ENCODE measurements around the gene RSAD1.

RSAD1 gene

DNA sequence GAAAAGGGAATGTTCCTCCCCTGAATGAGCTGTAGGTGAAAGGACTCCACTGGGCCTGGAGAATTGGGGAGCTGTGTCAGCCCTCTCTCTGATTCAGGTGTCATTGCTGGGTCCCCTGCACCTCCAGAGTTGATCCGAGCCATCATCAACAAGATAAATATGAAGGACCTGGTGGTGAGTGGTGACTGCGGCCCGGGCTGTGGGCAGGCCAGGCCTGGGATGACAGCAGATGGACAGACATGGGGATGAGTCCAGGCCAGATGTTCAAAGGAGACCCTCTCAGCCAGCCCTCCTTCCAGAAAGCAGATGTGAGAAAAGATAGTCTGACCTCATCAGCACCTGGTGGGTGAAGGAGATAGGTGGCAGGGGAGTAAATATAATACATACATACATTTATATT lies 14.5 kb upstream of the RSAD1 start (continued):
- no peak for TF ChIP-seq ZNF701 (tag by site-specific recombination; IDR thresholded peaks at IDR 0.05)
- TF ChIP-seq KLF9 (tag by site-specific recombination; IDR thresholded peaks at IDR 0.05; ENCODE audit: low read depth), result no peak
- TF ChIP-seq, protein P1, sequence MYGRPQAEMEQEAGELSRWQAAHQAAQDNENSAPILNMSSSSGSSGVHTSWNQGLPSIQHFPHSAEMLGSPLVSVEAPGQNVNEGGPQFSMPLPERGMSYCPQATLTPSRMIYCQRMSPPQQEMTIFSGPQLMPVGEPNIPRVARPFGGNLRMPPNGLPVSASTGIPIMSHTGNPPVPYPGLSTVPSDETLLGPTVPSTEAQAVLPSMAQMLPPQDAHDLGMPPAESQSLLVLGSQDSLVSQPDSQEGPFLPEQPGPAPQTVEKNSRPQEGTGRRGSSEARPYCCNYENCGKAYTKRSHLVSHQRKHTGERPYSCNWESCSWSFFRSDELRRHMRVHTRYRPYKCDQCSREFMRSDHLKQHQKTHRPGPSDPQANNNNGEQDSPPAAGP (tag by site-specific recombination; IDR thresholded peaks at IDR 0.05), result no peak

DNA sequence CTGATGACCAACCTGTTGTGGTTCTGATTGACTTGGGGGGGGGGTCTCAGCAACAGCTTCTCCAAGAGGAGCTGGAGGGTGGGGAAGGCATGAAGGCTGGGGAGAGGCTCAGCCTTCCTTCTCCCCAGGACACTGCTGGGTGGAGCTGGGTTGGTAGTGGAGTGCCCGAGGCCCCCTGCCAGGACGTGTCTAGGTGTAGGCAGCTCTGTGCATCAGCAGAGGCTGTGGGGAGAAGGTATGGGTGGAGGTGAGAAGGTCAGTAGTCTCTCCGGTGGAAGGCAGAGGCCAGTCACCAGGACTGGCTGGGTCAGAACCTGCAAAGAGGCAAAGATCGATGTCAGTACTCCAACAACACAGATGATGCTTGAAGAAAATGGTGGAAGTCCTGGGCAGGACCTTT lies 13.9 kb upstream of the RSAD1 start:
- Histone ChIP-seq H3K27ac (ENCODE audit: extremely low read depth, low read depth, low read length) (no peak overlapping the region), H3K36me3 (ENCODE audit: control insufficient read depth in 2 of 2, insufficient read depth in 1 of 2, low read length in 2 of 2) (peaks cover 0 to 37% of the 10 kb centered on the region in 2 experiments; a peak in 1 of 3 replicates), H3K4me3 (ENCODE audit: low read depth, low read length) (no peak overlapping the region), H3K4me1 (ENCODE audit: control insufficient read depth, insufficient read depth, low read length) (no peaks in the 10 kb centered on the region), H3K9me3 (ENCODE audit: control insufficient read depth, insufficient read depth, low read depth, low read length) (no peaks in the 10 kb centered on the region)
- CTCF ChIA-PET, result interaction anchor here (0.6 to 0.8 kb wide), 2 partner anchors 14 to 30 kb away, joined by 3 to 5 read pairs; partner anchors contain the start of gene RSAD1
- POLR2A ChIA-PET, result no interaction called here
- TF ChIP-seq ZNF394 (tag by site-specific recombination; IDR thresholded peaks at IDR 0.05; ENCODE audit: borderline replicate concordance) (peak; percentile 33; the same call in 1 of the 2 replicates), ZNF354C (tag by site-specific recombination; IDR thresholded peaks at IDR 0.05; ENCODE audit: borderline replicate concordance, low read depth) (no peak), IKZF3 (tag by site-specific recombination; IDR thresholded peaks at IDR 0.05) (no peak)
- TF ChIP-seq, protein P2, sequence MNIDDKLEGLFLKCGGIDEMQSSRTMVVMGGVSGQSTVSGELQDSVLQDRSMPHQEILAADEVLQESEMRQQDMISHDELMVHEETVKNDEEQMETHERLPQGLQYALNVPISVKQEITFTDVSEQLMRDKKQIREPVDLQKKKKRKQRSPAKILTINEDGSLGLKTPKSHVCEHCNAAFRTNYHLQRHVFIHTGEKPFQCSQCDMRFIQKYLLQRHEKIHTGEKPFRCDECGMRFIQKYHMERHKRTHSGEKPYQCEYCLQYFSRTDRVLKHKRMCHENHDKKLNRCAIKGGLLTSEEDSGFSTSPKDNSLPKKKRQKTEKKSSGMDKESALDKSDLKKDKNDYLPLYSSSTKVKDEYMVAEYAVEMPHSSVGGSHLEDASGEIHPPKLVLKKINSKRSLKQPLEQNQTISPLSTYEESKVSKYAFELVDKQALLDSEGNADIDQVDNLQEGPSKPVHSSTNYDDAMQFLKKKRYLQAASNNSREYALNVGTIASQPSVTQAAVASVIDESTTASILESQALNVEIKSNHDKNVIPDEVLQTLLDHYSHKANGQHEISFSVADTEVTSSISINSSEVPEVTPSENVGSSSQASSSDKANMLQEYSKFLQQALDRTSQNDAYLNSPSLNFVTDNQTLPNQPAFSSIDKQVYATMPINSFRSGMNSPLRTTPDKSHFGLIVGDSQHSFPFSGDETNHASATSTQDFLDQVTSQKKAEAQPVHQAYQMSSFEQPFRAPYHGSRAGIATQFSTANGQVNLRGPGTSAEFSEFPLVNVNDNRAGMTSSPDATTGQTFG (tag by site-specific recombination; IDR thresholded peaks at IDR 0.05; ENCODE audit: borderline replicate concordance), result no peak

DNA sequence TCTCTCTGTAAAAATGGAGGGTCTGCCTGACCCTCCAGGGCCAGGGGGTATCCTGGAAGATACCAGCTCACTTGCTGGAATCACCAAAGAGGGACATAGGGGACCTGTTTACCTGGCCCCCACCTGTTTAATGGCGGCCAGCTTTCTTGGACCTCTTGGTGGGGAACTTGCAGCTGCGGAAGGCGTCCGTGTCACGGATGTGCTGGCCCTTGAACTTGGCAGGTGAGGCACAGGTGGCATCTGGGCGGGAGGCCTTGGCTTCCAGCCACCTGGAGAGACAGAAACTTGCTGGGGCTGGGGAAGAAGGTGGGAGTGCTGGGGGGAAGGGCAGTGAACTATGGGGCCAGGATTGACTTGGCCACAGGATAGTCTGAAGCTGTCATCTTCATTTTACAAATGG lies 13.5 kb upstream of the RSAD1 start:
- Histone ChIP-seq H3K36me3 (ENCODE audit: control insufficient read depth in 2 of 2, insufficient read depth in 1 of 2, low read length in 2 of 2) (peaks cover 0 to 37% of the 10 kb centered on the region in 2 experiments; a peak in 1 of 3 replicates), H3K4me1 (ENCODE audit: control insufficient read depth, insufficient read depth, low read length) (no peaks in the 10 kb centered on the region), H3K27ac (ENCODE audit: extremely low read depth, low read depth, low read length) (no peak overlapping the region), H3K9me3 (ENCODE audit: control insufficient read depth, insufficient read depth, low read depth, low read length) (no peaks in the 10 kb centered on the region), H3K4me3 (ENCODE audit: low read depth, low read length) (no peak overlapping the region)
- TF ChIP-seq KLF1 (tag by site-specific recombination; IDR thresholded peaks at IDR 0.05), result no peak
- TF ChIP-seq, protein P2 (tag by site-specific recombination; IDR thresholded peaks at IDR 0.05; ENCODE audit: borderline replicate concordance), result no peak
- TF ChIP-seq, protein P3, sequence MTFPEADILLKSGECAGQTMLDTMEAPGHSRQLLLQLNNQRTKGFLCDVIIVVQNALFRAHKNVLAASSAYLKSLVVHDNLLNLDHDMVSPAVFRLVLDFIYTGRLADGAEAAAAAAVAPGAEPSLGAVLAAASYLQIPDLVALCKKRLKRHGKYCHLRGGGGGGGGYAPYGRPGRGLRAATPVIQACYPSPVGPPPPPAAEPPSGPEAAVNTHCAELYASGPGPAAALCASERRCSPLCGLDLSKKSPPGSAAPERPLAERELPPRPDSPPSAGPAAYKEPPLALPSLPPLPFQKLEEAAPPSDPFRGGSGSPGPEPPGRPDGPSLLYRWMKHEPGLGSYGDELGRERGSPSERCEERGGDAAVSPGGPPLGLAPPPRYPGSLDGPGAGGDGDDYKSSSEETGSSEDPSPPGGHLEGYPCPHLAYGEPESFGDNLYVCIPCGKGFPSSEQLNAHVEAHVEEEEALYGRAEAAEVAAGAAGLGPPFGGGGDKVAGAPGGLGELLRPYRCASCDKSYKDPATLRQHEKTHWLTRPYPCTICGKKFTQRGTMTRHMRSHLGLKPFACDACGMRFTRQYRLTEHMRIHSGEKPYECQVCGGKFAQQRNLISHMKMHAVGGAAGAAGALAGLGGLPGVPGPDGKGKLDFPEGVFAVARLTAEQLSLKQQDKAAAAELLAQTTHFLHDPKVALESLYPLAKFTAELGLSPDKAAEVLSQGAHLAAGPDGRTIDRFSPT (tag by site-specific recombination; IDR thresholded peaks at IDR 0.05), result 0 out of 2 replicates have a peak, but pooled peaks have one; percentile 15
- ChIA-PET POLR2A (no interaction called here), CTCF (interaction anchor here (0.6 to 0.8 kb wide), 2 partner anchors 13 to 30 kb away, joined by 3 to 5 read pairs; partner anchors contain the start of gene RSAD1)

DNA sequence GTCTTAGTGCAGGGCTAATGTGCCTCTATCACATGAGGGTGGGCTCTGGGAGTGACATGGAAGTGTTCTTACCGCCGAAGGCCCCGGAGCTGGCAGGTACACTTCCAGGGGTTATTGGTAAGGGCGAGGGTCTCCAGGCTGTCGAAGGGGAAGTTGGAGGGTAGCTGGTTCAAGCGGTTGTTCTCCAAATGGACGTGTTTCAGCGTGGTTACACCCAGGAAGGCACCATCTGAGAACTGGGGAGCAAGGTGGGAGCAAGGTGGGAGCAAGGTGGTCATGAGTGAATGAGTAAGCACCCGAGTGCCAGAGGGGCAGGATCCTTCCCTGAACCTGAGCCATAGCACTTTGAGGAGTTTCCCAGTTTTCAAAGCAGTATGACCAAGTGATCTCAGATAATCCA lies 13.0 kb upstream of the RSAD1 start:
- ChIA-PET CTCF (no interaction called here), POLR2A (interaction anchor here (0.9 kb wide), 1 partner anchor 84 kb away, joined by 3 read pairs; no protein-coding TSS in a partner anchor)
- Histone ChIP-seq H3K4me1 (ENCODE audit: control insufficient read depth, insufficient read depth, low read length) (no peaks in the 10 kb centered on the region), H3K36me3 (ENCODE audit: control insufficient read depth in 2 of 2, insufficient read depth in 1 of 2, low read length in 2 of 2) (peaks cover 0 to 34% of the 10 kb centered on the region in 2 experiments; a peak in 1 of 3 replicates), H3K27ac (ENCODE audit: extremely low read depth, low read depth, low read length) (no peak overlapping the region), H3K9me3 (ENCODE audit: control insufficient read depth, insufficient read depth, low read depth, low read length) (no peaks in the 10 kb centered on the region), H3K4me3 (ENCODE audit: low read depth, low read length) (no peak overlapping the region)
- TF ChIP-seq SP3 (tag by site-specific recombination; IDR thresholded peaks at IDR 0.05), result no peak
- TF ChIP-seq, protein P4, sequence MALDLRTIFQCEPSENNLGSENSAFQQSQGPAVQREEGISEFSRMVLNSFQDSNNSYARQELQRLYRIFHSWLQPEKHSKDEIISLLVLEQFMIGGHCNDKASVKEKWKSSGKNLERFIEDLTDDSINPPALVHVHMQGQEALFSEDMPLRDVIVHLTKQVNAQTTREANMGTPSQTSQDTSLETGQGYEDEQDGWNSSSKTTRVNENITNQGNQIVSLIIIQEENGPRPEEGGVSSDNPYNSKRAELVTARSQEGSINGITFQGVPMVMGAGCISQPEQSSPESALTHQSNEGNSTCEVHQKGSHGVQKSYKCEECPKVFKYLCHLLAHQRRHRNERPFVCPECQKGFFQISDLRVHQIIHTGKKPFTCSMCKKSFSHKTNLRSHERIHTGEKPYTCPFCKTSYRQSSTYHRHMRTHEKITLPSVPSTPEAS (tag by site-specific recombination; IDR thresholded peaks at IDR 0.05), result no peak
- TF ChIP-seq KLF8 (tag by site-specific recombination; IDR thresholded peaks at IDR 0.05), result no peak
- TF ChIP-seq ZNF354C (tag by site-specific recombination; IDR thresholded peaks at IDR 0.05; ENCODE audit: borderline replicate concordance, low read depth), result no peak
- no peak for TF ChIP-seq ZNF560 (tag by site-specific recombination; IDR thresholded peaks at IDR 0.05; ENCODE audit: borderline replicate concordance)
- TF ChIP-seq ZNF548 (tag by site-specific recombination; IDR thresholded peaks at IDR 0.05), result no peak
